LNCAP (cell line): ENCODE data around the gene FCRL3.

ENCODE experiments used
- CTCF ChIP-seq: fragments of 450-650 bp; IDR thresholded peaks from 2 replicates; pipeline ENCODE4 v1.5.1; 2017; ENCODE audit warnings: mild to moderate bottlenecking

The FCRL3 gene, protein sequence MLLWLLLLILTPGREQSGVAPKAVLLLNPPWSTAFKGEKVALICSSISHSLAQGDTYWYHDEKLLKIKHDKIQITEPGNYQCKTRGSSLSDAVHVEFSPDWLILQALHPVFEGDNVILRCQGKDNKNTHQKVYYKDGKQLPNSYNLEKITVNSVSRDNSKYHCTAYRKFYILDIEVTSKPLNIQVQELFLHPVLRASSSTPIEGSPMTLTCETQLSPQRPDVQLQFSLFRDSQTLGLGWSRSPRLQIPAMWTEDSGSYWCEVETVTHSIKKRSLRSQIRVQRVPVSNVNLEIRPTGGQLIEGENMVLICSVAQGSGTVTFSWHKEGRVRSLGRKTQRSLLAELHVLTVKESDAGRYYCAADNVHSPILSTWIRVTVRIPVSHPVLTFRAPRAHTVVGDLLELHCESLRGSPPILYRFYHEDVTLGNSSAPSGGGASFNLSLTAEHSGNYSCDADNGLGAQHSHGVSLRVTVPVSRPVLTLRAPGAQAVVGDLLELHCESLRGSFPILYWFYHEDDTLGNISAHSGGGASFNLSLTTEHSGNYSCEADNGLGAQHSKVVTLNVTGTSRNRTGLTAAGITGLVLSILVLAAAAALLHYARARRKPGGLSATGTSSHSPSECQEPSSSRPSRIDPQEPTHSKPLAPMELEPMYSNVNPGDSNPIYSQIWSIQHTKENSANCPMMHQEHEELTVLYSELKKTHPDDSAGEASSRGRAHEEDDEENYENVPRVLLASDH

DNA sequence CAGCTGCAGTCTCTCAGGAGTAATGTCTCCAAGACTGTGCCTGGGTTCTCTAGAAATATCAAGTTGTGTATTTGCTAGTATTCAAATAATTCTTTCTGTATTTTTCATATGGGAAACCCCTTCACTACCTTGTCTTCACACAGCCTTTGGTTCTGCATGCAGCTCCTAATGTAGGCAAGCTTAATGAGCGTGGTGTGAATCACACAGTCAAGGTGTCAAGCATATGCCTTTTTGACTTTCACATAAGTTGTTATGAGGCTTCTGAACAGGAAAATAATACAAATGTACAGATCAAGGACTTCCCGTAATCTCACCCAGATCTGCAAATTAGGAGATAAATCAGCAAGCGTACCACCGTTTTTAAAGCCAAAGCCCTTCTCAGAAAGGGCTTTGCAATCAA lies at the start of gene FCRL3:
TSS of gene FCRL3 (minus strand) at position 38 of the 400 bp plus-strand sequence. CDS start 280 bp downstream, outside the sequence.
- TF ChIP-seq CTCF = no peak

GRCh38 chr1:157748262-157748817 lies 47.8 kb upstream of the FCRL3 start:
- TF ChIP-seq CTCF = no peak

DNA sequence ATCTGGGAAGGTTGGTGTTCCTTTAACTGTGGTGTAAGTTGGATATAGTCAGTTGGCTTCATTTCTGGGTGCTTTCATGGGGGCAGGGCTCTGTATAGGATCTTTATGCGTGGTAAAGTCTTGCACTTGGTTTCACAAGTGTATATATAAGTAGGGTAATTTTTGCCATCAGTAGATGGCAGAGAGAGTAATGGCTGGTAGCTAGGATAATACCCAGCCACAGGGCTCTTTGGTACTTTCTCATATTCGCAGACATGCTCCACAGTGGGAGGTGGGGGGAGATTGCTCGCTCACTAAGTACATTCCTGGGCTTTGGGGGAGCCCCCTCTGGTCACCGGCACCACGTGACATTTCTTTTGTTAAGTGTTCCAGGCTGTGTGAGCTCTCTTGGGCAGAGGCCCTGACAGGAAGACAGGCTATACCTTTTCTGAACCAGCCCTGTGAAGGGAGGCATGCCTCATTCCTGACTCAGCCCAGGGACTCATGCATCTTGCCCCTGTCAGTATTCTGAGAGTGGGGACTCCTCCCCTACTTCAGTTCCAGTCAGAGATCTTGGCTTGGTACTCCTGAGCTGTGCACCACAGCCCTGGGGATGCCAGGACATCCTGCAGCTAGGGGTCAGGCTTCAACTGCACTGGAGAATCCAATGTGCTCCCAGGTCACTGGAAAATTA lies 38.8 kb upstream of the FCRL3 start:
- TF ChIP-seq CTCF = no peak

DNA sequence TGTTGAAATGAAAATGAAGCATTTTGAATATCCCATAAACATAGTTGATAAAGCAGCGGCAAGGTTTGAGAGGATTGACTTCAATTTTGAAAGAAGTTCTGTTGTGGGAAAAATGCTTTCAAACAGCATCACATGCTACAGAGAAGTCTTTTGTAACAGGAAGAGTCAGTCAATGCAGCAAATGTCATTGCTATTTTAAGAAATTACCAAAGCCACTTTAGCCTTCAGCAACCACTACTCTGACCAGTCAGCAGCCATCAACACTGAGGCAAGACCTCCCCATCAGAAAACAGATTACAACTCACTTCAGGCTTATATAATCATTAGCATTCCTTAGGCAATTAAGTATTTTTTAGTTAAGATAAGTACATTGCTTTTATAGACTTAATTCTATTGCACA lies 33.8 kb upstream of the FCRL3 start:
- TF ChIP-seq CTCF = no peak

- TF ChIP-seq CTCF = no peak
Measured at GRCh38 chr1:157732755-157733154, 32.2 kb upstream of the FCRL3 start.

DNA sequence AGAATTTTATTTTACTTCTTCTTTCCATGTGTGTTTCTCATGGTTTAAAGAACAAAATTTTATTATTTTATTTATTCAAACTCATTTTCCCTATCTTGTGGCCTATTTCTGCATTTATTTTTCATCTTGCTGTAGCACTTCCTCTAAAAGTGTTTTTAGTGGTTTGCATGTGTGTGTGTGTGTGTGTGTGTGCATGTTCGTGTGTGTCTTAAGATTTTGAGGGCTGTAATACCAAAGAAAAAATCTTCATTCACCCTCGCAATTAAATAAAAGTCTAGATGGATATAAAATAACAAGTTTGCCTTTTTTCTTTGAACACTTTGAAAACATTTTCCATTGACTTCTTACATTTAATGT lies 24.6 kb upstream of the FCRL3 start:
- no peak for TF ChIP-seq CTCF

DNA sequence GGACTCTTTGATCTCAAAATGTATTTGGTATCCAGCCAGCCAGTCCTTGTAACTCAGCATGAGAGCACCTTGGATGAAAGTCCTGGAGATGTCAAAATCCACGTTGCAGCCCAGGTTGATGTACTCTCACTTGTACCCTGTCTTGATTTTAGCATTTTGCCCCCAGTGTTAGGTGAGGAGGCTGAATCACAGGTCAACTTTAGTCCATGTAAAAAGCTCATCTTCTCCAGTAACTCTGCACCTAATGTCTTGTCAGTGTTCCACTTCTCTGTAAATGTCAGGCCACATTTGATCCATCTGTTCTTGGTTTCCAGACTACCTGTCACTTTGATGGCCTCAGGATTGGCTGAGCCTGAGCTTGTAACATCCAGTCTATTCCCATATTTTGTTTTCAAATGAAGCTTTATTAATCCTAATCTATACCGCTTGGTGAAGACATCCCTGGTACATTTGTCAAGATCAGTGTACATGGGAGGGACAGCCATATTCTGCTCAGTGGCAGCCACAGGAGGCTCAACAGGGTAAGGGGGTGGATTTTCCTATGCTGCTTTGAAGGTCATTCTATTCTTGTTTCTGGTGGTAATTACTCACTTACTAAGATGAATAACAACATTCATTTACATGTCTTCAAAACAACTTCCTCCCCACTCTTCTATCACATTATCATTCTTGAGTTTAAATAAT lies 24.1 kb upstream of the FCRL3 start:
- no peak for TF ChIP-seq CTCF
